Measurements from ENCODE around the gene UBXN1.

Gene UBXN1

DNA sequence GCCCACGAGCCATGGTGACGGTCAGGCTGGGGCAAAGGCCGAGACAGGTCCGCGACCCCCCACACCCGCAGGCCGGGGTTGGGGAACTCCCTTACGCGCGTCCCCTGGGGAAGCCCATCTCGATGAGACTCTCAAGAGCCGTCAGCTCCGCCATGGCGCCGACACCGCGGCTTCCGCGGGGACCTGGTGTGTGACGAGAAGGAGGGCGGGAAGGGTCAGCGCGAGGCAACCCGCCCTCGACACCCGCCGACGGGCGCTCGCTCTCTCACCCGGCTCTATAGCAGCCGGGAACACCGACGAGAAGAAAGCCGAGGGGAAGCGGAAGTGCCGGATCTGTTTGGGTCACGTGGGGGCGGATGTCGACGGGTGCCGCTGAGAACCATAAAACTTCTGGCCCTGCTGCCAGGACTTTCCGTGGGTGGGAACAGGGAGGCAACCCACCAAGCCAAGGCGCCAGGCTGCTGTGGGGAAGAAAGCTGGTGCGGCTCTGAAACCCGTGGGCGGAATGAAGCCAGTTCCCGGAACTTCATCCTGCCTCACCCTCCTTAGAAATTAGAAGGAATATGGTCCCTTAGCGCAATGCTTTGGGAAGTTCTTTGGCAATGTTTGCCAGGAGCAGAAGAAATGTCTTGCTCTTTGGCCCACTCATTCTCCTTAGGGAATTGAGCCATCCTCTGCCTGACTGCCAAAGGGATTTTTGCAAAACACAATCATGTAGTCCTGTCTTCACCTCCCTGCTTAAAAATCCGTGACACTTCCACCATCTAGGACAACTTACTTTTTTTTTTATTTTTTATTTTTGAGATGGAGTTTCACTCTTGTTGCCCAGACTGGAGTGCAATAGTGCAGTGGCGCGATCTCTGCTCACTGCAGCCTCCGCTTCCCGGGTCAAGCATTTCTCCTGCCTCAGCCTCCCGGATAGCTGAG, at the start of gene UBXN1:
Gene UBXN1 (minus strand): TSS at position 304 of the 927 bp plus-strand sequence. CDS start 150 bp downstream, at position 154.
- peak; percentile 47 for DNase-seq

- DNase-seq: peak; percentile 61
These were observed 49.5 kb upstream of the UBXN1 start, which contains the start of gene TTC9C for GRCh38 chr11:62728171-62728988. TSS of gene TTC9C (plus strand) at chr11:62728486. CDS start at chr11:62728849, 363 bp downstream.

DNA sequence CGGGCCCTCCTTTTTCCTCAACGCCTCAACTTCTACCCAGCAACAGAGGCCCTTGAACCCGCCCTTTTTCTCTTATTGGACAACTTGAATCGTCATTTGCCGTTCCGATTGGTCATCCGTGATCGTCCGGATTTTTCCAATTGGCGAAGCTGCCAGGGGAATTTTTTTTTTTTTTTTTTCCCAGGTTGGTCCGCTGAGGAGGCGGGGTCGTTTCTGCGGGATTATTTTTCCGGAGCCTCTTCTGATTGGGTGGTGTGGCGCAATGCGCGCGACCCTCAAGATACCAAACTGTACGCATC, 48.9 kb upstream of the UBXN1 start:
- DNase-seq: peak; percentile 88

- DNase-seq: peak; percentile 94
These were observed 48.4 kb upstream of the UBXN1 start, which contains the start of gene HNRNPUL2 for GRCh38 chr11:62727165-62727871. TSS of gene HNRNPUL2 (minus strand) at chr11:62727457. CDS start at chr11:62727156, 301 bp downstream.

- no peak for DNase-seq
These were observed 48.0 kb upstream of the UBXN1 start for GRCh38 chr11:62726915-62727164.

DNA sequence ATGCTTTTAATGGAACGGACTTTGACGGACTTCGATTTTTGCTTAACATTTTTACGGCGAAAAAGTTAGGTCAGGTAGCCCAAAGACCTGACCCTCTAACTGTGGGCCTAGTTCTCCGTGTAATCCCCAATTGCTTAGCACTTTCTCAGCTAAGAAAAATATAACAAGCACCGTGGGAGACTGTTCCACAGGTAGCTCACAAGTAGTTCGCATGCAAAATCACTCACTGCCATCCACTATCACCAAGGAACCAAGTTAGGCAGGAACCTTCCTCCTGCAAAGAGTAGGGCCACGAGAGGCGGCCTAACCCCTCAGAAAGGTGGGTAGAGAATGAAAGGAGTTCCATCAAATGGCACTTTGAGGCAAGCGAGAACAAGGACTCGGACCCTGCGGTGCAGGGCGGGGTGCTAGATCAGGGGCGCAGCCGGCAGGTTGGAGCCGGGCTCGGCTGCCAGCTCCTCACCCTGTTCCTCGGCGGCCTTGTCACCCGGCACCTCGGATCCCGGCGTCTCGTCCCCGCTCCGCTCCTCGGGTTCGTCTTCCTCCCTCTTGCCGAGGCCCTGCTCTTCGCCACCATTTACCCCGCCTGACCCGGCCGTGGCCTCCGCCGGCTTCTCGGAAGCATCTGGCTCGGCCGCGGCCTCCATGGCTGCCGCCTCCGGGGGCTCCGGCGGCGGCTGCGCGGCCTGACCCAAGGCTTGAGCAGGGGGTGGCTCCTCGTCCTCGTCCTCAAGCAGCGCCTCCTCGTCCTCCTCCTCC, 47.5 kb upstream of the UBXN1 start:
- DNase-seq: no peak

- DNase-seq: no peak
These were observed 46.8 kb upstream of the UBXN1 start for GRCh38 chr11:62725646-62726045.

DNA sequence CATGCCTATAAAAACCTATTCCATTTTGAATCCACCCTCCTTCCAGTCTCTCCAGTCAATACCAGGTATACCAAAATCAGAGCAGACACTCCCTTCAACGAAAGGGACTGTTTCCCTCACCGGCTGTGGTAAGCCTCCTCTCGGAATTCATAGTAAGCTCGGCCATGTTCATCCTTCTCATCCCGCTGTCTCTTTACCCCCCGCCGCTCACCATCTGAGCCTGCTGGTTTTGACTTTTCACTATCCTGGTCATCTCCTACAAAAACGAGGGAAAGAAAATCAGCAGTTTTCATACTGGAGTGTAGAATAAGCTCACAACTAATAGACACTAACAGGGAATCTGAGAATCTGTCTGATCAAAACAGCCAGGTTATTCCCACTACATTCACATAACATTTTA, 45.3 kb upstream of the UBXN1 start:
- no peak for DNase-seq

DNA sequence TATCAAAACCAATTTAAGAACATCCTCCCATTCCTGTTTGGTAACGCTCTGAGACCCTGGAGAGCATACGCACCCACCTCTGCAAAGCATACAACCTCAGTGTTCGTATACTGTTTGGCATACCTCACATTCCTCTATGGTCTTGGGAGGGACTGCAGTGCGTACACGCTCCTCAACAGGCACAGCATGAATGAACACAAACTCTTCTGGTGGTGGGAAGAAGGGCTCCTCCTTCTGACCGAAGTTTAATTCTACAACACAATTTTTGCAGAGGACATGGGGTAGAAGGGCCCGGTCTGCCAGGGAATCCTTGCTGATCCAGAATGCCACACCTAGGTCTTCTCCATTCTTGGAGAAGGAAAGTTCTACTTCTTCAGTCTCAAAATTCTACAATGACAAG, 43.1 kb upstream of the UBXN1 start:
- DNase-seq: no peak

- DNase-seq: no peak
These were observed 40.6 kb upstream of the UBXN1 start for GRCh38 chr11:62719302-62719978.

- no peak for DNase-seq
These were observed 37.9 kb upstream of the UBXN1 start for GRCh38 chr11:62716816-62717215.

DNA sequence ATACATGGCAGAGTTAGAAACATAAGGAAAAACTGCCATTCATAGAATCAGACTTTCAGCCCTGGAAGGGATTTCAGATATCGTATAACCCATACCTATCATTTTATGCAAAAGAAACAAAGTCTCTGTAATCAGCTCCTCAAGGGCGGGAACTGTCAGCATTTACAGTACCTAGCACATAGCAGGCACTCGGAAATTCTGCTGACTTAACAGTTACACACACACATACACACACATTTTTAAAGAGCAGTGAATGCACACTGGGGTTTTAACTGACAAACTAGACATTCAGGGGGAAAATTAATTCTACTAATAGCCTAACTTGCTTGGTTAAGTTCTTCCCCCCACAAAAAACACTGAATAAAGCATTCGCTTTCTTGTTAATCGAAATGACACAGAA, 37.3 kb upstream of the UBXN1 start:
- DNase-seq: no peak

GRCh38 chr11:62715150-62716130, 36.6 kb upstream of the UBXN1 start:
- no peak for DNase-seq

DNA sequence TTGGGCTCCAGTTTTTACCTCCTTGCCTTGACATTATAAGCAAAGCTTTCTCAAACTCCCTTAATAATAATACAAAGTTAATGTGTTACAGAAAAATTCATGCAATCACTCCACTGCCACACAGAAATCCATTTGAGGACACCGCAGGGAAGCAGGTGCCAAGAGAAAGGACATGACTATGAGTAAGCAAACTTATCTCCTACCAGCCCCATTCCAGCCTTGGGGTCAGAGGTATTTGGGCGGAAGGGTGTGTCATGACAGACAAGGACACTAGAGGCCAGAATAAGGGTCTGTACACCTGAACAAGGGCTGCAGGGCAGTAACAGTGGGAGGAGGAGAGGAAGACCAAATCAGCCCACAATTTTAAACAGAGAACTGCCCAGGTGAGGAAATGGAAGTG, 34.5 kb upstream of the UBXN1 start:
- no peak for DNase-seq

DNA sequence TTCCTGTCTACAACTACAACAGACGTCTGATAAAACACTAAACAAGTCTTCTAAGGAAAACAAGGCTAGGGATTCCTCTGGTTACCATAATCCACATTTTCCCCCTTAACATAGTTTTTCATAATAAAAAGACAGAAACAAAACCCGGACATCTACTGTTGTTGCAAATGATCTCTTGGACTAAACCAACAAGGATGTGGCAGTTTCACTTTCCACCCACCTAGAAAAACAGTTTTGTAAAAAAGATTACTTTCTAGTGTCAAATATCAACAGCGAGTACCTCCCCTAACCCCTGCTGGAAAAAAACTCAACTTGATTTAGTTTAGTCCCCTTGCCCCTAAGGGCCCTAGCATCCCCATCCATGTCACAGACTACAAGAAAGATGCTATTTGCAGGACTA, 34.0 kb upstream of the UBXN1 start:
- no peak for DNase-seq

DNA sequence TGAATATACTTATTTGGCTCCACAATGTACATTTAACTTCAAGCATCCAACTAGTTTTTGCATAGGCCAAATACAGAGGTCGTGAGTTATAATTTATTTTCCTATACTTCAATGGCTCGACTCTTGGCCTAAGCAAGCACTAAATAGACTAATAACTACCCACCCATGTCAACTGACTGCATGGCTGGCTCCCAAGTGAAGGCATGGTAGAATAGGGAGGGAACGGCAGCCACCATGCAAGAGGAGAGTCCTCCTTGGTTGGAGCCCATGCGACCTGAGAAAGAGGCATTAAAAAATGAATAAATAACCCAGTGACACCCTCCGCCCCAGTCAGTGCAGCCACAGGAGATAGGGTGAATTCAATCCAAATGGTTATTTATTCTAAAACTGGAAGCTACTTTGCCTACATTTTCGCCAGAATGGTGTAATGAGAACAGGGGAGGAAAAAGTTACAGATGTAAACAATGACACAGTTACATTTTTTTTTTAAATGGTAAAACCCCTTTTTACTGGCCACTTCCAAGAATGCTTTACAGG, 33.5 kb upstream of the UBXN1 start:
- no peak for DNase-seq

- DNase-seq: no peak
These were observed 31.1 kb upstream of the UBXN1 start for GRCh38 chr11:62710001-62710345.

- DNase-seq: peak; percentile 90
These were observed 30.6 kb upstream of the UBXN1 start for GRCh38 chr11:62709247-62710000.

GRCh38 chr11:62708793-62709192, 29.9 kb upstream of the UBXN1 start:
- no peak for DNase-seq

DNA sequence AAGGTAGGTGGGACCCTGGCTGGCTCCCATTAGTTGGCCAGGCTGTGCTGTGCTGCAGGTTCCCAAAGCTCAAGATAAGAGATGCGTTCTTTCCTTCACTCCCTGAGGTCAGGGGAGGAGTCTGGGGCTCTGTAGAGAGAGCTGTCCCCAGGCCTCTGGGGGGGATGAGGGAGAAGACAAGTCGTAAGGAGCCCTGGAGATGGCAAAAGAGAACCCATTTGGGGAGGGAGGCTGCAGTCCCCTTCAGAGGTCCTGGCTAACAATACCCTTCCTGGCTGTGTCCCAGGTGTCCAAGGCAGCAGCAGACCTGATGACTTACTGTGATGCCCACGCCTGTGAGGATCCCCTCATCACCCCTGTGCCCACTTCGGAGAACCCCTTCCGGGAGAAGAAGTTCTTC, 29.5 kb upstream of the UBXN1 start:
- DNase-seq: no peak
